Naive B cell (primary cell): ENCODE results near the gene TMX2. TPM values are rescaled to one million over a fixed set of nuclear protein-coding genes. Genes with fewer than 3 reads are reported as not detected.
"Not testable (repeated sequence)": the region's sequence is repeated elsewhere in the genome, so short reads cannot be mapped to it uniquely, and the experiment has no call there.

Experiments used
- ATAC-seq, 2 donors: fragments of 150-1000 bp; cut with Tn5 transposase; 2 replicates each; pipeline ENCODE4 v1.10.0; 2021; ENCODE audit warnings: low read depth in 2 of 2, mild to moderate bottlenecking in 2 of 2, moderate library complexity in 2 of 2
- DNase-seq: peaks from one replicate; pipeline ENCODE4 v3.0.0; 2022
- H3K27ac Mint-ChIP-seq, 6 donors: one replicate each; pipeline ENCODE4 v1.8.0; 2020 to 2022; ENCODE audit warnings: mild to moderate bottlenecking in 6 of 6, mixed read lengths in 6 of 6, moderate library complexity in 5 of 6, inconsistent platforms in 2 of 6
- H3K27me3 Mint-ChIP-seq, 3 donors: one replicate each; pipeline ENCODE4 v1.8.0; 2021 to 2022; ENCODE audit warnings: mixed read lengths in 3 of 3, mild to moderate bottlenecking in 1 of 3
- H3K36me3 Mint-ChIP-seq, 2 donors: one replicate each; pipeline ENCODE4 v1.8.0; 2020 to 2022; ENCODE audit warnings: mixed read lengths in 2 of 2, inconsistent platforms in 1 of 2, mild to moderate bottlenecking in 1 of 2
- H3K4me1 Mint-ChIP-seq, 3 donors: one replicate each; pipeline ENCODE4 v1.8.0; 2020 to 2022; ENCODE audit warnings: mixed read lengths in 3 of 3, inconsistent platforms in 1 of 3, mild to moderate bottlenecking in 1 of 3, moderate library complexity in 1 of 3
- H3K4me3 Mint-ChIP-seq, 8 donors: one replicate each; pipeline ENCODE4 v1.8.0; 2020 to 2022; ENCODE audit warnings: mild to moderate bottlenecking in 8 of 8, mixed read lengths in 8 of 8, moderate library complexity in 8 of 8, inconsistent platforms in 2 of 8
- H3K9me3 Mint-ChIP-seq, 7 donors: one replicate each; pipeline ENCODE4 v1.8.0; 2020 to 2022; ENCODE audit warnings: mixed read lengths in 7 of 7, mild to moderate bottlenecking in 5 of 7, inconsistent platforms in 2 of 7, moderate library complexity in 1 of 7
- polyA plus RNA-seq, 6 donors: library from polyadenylated mRNA; unstranded; fragments of 300-500 nt; fragmentation: Illumina TruSeq; gene quantifications; one replicate each; pipeline ENCODE4 v1.2.3, GENCODE V29; 2021; ENCODE audit warnings: low read depth in 6 of 6

TMX2 gene
- polyA plus RNA-seq, 6 donors from 2014 or later = 61.5 to 77.9 (median 72.3) TPM

DNA sequence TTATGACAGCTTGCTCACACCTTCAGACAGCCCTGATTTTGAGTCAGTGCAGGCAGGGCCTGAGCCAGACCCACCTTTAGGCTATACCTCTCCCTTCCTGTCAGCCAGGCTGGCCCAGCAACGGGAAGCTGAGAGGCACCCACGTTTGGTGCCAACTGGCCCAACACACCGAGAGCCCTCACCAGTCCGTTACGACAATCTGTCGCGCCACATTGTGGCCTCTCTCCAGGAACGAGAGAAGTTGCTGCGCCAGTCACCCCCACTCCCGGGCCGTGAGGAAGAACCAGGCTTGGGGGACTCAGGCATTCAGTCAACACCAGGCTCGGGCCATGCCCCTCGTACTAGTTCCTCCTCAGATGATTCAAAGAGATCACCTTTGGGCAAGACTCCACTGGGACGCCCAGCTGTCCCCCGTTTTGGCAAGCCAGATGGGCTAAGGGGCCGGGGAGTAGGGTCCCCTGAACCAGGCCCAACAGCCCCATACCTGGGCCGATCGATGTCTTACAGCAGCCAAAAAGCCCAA lies 13.5 kb upstream of the TMX2 start:
- DNase-seq (no peak), ATAC-seq (no peak)
- Mint-ChIP-seq H3K27ac (peak overlapping the region in 1 of 6 donors; percentile 50), H3K27me3 (no peaks in the 10 kb centered on the region), H3K4me1 (no peaks in the 10 kb centered on the region), H3K9me3 (no peaks in the 10 kb centered on the region), H3K36me3 (peaks cover 18 to 24% of the 10 kb centered on the region in 2 donors), H3K4me3 (no peak overlapping the region)

DNA sequence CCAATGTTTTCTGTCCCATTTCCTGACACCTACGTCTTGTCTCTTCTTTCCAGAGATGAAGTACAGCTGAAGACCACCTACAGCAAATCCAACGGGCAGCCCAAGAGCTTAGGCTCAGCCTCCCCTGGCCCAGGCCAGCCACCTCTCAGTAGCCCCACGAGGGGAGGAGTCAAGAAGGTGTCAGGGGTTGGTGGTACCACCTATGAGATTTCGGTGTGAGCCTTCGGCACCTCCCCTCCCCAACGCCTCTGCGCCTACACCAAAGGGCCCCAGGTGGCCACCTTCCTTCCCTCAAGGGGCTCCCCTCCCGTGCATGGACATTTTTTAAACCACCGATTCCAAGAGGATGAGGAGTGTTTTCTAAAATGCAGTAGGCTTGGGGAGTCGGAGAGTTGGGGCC lies 12.6 kb upstream of the TMX2 start:
- H3K27me3 Mint-ChIP-seq = no peaks in the 10 kb centered on the region
- no peaks in the 10 kb centered on the region for H3K9me3 Mint-ChIP-seq
- H3K4me1 Mint-ChIP-seq = no peaks in the 10 kb centered on the region

DNA sequence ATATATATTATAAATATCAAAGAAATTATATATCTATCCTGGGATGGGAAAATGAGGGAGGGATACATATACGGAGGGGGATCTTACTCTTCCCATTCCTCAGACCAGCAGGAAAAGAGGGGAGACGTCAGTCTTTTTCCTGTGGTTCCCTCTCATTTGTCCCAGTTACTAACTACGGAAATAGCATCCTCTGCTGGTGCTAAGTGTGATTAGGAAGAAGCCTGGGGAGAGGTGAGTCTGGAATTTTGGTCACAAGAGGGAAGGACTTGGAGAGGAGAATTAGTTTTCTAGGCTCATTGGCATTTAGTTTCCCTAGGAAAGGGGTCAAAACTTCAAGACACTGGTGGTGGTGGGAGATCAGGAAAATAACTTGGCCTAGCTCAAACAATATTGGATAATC lies 12.0 kb upstream of the TMX2 start:
- no peaks in the 10 kb centered on the region for H3K9me3 Mint-ChIP-seq

More for the DNA sequence above, 12.6 kb upstream of the TMX2 start:
- H3K4me3 Mint-ChIP-seq = peak overlapping the region in 1 of 8 donors; percentile 27
- peak overlapping the region in 2 of 6 donors; percentile 21 to 88 for H3K27ac Mint-ChIP-seq
- DNase-seq = no peak
- no peak for ATAC-seq
- H3K36me3 Mint-ChIP-seq = peaks cover 23 to 30% of the 10 kb centered on the region in 2 donors

DNA sequence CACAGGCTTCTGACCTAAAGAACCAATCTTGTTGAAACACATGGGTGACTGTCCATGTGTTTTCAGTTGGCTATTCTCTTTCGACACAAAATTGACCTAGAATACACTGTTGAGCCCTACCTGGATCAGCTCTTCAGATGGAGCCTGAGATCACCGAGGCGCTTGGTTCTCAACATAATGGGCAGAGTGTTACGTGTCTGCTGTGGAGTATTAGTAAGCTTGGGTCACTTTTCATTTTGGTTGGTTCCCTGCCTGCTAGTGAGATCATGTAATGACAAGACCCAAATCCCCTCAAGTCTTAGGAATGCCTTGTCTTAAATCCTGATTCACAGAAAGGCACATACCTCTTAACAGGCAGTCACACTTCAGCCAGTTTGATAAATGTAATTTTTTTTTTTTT lies 9.1 kb upstream of the TMX2 start:
- Mint-ChIP-seq H3K27me3 (no peaks in the 10 kb centered on the region), H3K4me1 (peaks cover 2 to 4% (median 3%) of the 10 kb centered on the region in 3 donors), H3K36me3 (peaks cover 15 to 20% of the 10 kb centered on the region in 2 donors), H3K9me3 (no peaks in the 10 kb centered on the region), H3K4me3 (no peak overlapping the region), H3K27ac (peak overlapping the region in 1 of 6 donors; percentile 53)
- DNase-seq = no peak
- ATAC-seq = no peak

More for the DNA sequence above, 12.0 kb upstream of the TMX2 start:
- Mint-ChIP-seq H3K27me3 (no peaks in the 10 kb centered on the region), H3K36me3 (peaks cover 23 to 30% of the 10 kb centered on the region in 2 donors), H3K4me3 (no peak overlapping the region), H3K27ac (peak overlapping the region in 1 of 6 donors; percentile 49), H3K4me1 (no peaks in the 10 kb centered on the region)
- ATAC-seq = no peak
- no peak for DNase-seq

DNA sequence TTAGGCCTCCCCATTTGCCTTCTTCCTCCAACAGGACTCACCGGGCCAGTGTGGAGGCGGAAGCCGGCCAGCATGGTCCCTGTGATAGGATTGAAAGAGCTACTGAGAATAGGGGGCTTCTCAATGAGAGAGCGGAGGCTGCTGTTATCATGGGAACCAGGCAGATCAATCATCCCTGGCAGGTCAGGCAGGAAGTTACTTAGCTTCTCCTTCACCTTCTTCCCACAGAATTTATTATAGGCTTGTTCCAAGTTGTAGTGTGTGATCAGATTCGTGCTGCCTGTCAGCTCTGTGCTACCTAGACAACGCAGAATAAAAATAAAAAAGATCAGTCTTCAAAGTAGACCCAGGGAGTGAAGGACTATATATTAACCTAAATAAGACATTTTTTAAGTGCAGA lies 7.5 kb upstream of the TMX2 start:
- Mint-ChIP-seq H3K9me3 (no peaks in the 10 kb centered on the region), H3K4me3 (no peak overlapping the region), H3K27me3 (no peaks in the 10 kb centered on the region), H3K27ac (peak overlapping the region in 2 of 6 donors; percentile 44 to 53), H3K4me1 (peaks cover 6 to 9% (median 7%) of the 10 kb centered on the region in 3 donors), H3K36me3 (peaks cover 10 to 11% of the 10 kb centered on the region in 2 donors)
- ATAC-seq = no peak
- DNase-seq = no peak

DNA sequence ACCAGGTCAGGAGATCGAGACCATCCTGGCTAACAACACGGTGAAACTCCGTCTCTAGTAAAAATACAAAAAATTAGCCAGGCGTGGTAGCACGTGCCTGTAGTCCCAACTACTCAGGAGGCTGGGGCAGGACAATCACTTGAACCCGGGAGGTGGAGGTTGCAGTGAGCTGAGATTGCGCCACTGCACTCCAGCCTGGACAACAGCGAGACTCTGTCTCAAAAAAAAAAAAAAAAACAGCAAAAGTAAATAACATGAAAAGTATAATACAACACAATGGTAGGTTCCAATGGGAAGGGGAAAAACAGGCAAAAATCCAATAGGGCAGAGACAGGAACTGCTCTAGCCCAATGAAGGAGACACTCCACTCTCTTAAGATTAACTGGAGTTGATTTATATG lies 7.0 kb upstream of the TMX2 start:
- ATAC-seq, H3K4me1 Mint-ChIP-seq, H3K9me3 Mint-ChIP-seq, H3K27me3 Mint-ChIP-seq, DNase-seq: not testable (repeated sequence)
- peak overlapping the region in 1 of 8 donors; percentile 21 for H3K4me3 Mint-ChIP-seq
- peak overlapping the region in 1 of 6 donors; percentile 69 for H3K27ac Mint-ChIP-seq
- H3K36me3 Mint-ChIP-seq = peaks cover 10 to 11% of the 10 kb centered on the region in 2 donors

DNA sequence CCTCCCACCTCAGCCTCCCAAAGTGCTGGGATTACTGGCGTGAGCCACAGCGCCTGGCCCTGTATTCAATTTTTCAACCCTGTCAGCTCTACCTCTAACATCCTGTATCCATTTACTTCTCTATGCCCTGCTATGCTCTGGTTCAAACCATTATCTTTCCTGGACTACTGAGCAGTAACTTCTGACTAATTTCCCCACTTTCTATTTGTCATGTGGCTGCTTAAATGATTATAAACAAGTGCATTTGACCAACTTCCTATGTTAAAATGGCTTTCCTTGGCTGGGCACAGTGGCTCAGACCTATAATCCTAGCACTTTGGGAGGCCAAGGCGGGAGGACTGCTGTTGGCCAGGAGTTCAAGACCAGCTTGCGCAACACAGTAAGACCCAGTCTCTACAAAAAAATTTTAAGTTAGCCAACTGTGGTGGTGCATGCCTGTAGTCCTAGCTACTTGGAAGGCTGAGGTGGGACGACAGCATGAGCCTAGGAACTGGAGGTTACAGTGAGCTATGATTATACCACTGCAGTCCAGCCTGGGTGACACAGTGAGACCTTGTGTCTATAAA lies 2.5 kb upstream of the TMX2 start:
- peaks cover 27 to 49% (median 31%) of the 10 kb centered on the region in 3 donors for H3K4me1 Mint-ChIP-seq
- ATAC-seq (no peak), DNase-seq (no peak)
- H3K36me3 Mint-ChIP-seq = no peaks in the 10 kb centered on the region
- H3K27me3 Mint-ChIP-seq = no peaks in the 10 kb centered on the region
- peak overlapping the region in 4 of 8 donors; percentile 51 to 99 (median 80) for H3K4me3 Mint-ChIP-seq
- no peaks in the 10 kb centered on the region for H3K9me3 Mint-ChIP-seq
- H3K27ac Mint-ChIP-seq = peak overlapping the region in 1 of 6 donors; percentile 29

DNA sequence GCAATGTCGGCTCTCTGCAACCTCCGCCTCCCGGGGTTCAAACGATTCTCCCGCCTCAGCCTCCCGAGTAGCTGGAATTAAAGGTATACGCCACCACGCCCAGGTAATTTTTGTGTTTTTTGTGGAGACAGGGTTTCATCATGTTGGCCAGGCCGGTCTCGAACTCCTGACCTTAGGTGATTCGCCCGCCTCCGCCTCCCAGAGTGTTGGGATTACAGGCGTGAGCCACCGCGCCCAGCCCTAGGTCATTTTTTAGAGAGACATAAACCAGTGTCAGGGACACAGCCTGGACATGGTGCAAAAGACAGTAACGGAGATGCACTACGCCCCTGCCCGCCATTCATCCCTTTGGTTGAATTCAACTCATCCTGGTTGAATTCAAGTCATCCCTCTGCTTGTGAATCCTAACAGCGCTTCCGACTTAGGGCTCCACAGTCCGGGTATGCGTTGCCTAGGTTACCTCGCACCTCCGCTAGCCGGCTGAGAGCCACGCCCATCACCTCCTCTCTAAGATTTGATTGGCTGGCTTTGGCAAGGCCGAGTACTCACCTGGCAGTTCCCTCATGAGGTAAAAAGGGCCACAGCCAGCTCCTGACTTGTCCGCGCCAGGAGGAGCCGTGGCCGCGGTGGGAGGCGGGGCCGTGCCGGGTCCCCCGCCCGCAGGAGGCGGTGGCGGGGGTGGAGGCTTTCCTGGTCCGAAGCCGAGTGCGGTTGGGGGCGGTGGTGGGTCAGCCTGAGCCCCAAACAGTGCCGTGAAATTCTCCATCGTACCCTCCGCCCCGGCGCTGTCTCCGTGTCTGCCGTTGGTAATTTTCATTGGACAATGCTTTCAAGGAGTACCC lies 758 bp upstream of the TMX2 start, which contains the start of gene MED19:
TSS of gene MED19 (minus strand) at position 802 of the 842 bp plus-strand sequence. CDS start at position 766, 36 bp downstream.
- H3K36me3 Mint-ChIP-seq = no peaks in the 10 kb centered on the region
- DNase-seq = peak; percentile 75
- H3K4me3 Mint-ChIP-seq = peak within 1 kb of the TSS; percentile 88 to 99 (median 97)
- peaks cover 27 to 49% (median 31%) of the 10 kb centered on the region in 3 donors for H3K4me1 Mint-ChIP-seq
- peak; percentile 48 for ATAC-seq
- no peaks in the 10 kb centered on the region for H3K9me3 Mint-ChIP-seq
- H3K27me3 Mint-ChIP-seq = no peaks in the 10 kb centered on the region
- peak within 1 kb of the TSS; percentile 91 to 99 (median 98) for H3K27ac Mint-ChIP-seq

DNA sequence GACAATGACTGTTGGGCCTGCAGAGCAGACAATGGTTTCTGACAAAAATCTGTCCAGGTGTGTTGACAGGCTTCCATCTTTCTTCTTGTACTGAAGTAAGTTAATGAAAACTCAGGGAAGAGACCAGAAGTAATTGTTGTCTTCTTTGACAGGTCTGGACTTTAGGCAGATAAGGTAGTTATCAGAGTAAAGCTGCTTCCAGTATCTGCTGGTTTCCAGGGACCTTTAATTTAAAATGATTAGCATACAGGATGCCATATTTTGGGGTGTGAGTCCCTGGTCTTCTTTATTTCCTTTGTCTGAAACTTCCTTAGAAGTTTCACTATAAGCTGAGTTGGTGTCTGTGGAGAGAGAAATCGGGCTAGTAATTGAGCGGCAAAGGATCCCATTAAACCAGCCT lies 1.4 kb downstream of the TMX2 start:
- Mint-ChIP-seq H3K27me3 (no peaks in the 10 kb centered on the region), H3K9me3 (no peaks in the 10 kb centered on the region), H3K27ac (peak overlapping the region in 3 of 6 donors; percentile 36 to 48 (median 44)), H3K4me1 (peaks cover 21 to 58% (median 29%) of the 10 kb centered on the region in 3 donors), H3K36me3 (no peaks in the 10 kb centered on the region), H3K4me3 (peak overlapping the region; percentile 88 to 99 (median 97))
- DNase-seq (no peak), ATAC-seq (no peak)

DNA sequence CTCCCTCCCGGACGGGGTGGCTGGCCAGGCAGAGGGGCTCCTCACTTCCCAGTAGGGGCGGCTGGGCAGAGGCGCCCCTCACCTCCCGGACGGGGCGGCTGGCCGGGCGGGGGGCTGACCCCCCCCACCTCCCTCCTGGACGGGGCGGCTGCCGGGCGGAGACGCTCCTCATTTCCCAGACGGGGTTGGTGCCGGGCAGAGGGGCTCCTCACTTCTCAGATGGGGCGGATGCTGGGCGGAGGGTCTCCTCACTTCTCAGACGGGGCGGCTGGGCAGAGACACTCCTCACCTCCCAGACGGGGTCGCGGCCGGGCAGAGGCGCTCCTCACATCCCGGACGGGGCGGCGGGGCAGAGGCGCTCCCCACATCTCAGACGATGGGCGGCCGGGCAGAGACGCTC lies 4.3 kb downstream of the TMX2 start:
- H3K4me1 Mint-ChIP-seq = peaks cover 15 to 41% (median 23%) of the 10 kb centered on the region in 3 donors
- H3K27ac Mint-ChIP-seq, ATAC-seq, H3K36me3 Mint-ChIP-seq, H3K27me3 Mint-ChIP-seq, H3K4me3 Mint-ChIP-seq, DNase-seq, H3K9me3 Mint-ChIP-seq: not testable (repeated sequence)

DNA sequence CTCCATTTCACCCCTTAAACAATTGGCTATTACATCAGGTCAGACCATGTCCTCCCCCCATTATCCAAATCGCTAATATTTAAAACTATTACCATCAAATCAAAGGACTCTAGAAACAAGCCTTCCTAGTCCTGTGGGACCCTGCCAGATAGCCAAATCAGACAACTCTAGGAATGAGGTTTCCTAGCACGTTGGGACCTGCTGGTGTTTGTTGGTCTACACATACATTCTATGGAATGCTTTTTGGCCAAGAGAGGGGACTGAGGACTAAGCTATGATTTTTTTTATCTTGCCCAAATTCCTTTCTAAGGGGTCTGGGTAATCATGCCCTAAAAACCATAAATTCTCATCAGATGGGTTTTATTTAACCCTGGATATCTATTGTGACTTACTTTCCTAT lies 14.8 kb downstream of the TMX2 start:
- Mint-ChIP-seq H3K4me1 (peaks cover 0 to 10% (median 9%) of the 10 kb centered on the region in 3 donors), H3K9me3 (no peaks in the 10 kb centered on the region), H3K36me3 (no peaks in the 10 kb centered on the region), H3K27ac (no peak overlapping the region), H3K4me3 (no peak overlapping the region), H3K27me3 (no peaks in the 10 kb centered on the region)
- DNase-seq = no peak
- ATAC-seq = no peak

DNA sequence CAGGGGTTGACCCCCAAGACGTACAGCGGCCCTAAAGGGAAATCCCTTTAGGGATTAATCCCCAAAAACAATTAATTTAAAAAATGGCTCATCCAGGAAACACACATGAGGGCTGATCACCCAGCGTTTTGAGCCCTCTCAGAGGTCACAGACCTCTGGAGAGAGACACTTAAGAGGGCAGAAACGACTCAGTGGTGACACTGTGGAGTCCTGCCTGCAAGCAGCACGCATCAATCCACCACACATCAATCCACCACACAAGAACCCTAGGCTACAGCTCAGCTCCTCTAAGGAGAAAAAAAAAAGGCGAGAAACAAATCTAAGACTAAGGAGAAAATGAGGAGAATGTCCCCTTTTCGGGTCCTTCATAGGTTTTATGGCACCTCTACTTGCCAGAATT lies 16.4 kb downstream of the TMX2 start:
- H3K27ac Mint-ChIP-seq = peak overlapping the region in 1 of 6 donors; percentile 43
- no peaks in the 10 kb centered on the region for H3K27me3 Mint-ChIP-seq
- no peaks in the 10 kb centered on the region for H3K9me3 Mint-ChIP-seq
- H3K36me3 Mint-ChIP-seq = no peaks in the 10 kb centered on the region
- H3K4me1 Mint-ChIP-seq = peaks cover 0 to 12% (median 9%) of the 10 kb centered on the region in 3 donors
- no peak for ATAC-seq
- H3K4me3 Mint-ChIP-seq = no peak overlapping the region
- DNase-seq = no peak

DNA sequence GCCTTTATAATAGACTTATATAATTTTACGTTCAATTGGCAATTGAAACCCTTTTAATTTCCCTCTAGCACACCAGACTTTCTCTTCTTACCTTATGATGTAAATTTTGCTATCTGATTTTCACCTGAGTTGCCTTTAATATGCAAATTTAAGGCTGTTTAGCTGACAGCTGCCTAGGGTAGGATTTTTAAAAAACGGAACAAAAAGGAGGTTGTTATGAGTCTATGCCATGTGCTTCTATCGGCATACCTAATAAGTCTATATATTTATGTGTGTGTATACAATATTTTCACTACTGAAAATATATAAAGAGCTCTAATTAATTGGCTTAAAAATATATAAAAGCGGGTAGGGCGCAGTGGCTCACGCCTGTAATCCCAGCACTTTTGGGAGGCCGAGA lies 17.1 kb downstream of the TMX2 start:
- Mint-ChIP-seq H3K4me3 (no peak overlapping the region), H3K36me3 (no peaks in the 10 kb centered on the region), H3K27me3 (no peaks in the 10 kb centered on the region), H3K4me1 (peaks cover 3 to 13% (median 9%) of the 10 kb centered on the region in 3 donors), H3K9me3 (no peaks in the 10 kb centered on the region), H3K27ac (peak overlapping the region in 1 of 6 donors; percentile 42)
- no peak for DNase-seq
- ATAC-seq = peak in 1 of 2 donors; percentile 60
